Measurements from ENCODE around the gene TMEM179B.
"Not testable (repeated sequence)": the region's sequence is repeated elsewhere in the genome, so short reads cannot be mapped to it uniquely, and the experiment has no call there.

Gene TMEM179B

DNA sequence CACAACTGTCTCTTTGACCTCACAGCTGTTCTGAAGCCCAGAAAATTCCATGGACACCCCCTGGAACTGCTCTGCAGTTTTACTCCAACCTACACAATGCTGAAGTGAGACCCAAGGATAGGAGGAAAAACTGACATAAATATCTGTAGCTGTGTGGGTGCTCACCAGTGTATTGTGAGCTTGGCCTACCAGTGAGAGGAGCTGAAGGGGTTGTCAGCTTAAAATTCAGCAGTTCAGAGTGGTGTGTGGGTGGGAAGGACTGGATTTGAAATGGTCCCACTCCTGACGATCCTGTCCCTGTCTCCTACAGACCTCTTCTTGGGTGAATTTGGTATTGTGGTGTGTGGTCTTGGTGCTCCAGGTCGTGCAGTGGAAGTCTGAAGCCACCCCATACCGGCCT lies 2.4 kb downstream of the TMEM179B start:
- DNase-seq (ENCODE audit: low spot score) = no peak

DNA sequence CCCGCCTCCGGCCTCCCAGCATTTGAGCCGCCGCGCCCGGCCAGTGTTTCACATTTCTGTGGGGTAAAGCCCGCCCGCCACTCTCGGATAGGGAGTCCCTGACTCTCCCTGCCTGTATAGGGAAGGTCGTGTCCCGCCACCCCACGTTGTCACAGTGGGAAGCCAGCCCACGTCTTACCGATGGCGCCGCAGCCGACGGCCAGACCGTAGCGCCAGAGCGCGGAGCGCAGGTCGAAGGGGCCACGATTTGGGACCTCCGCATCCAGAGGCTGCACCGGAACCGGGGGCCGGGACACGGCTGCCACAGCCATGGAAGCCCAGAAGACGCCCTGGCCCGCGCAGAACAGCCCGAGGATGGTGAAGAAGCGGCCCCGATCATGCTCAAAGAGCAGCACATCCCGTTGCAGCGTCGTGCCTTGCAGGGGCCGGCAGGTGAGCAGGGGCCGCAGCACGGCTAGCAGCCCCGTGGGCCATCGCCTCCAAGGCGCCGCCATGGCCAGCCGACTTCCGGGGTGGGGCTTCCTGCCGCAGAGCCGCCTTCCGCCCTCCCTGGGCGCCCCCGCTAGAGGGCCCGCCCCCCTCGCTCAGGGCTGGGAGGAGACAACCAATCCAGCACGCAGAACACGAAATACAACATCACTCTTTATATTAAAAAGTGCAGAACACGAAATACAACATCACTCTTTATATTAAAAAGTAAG lies 4.4 kb downstream of the TMEM179B start, which contains the start of gene TMEM223:
TSS of gene TMEM223 (minus strand) at position 506 of the 701 bp plus-strand sequence. CDS start at position 494, 12 bp downstream.
- DNase-seq (ENCODE audit: low spot score) = peak; percentile 83

DNA sequence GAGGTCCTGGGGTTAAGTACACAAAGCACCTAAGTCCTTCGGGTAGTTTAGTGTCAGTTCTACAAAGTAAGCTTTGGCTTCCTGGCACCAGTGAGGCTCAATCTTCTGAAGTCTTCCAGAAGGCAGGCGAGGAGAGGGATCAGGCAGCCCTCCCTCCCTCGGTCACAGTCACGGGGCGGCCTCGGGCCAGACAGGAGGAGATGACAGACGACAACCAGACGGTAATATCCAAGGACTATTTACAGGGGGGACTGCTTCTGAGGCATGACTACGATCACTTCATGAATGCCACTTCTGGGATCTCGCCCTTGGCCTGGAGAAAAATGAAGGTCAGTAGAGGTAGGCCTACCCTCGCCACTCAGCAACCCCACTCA lies 5.0 kb downstream of the TMEM179B start:
- DNase-seq (ENCODE audit: low spot score) = no peak

DNA sequence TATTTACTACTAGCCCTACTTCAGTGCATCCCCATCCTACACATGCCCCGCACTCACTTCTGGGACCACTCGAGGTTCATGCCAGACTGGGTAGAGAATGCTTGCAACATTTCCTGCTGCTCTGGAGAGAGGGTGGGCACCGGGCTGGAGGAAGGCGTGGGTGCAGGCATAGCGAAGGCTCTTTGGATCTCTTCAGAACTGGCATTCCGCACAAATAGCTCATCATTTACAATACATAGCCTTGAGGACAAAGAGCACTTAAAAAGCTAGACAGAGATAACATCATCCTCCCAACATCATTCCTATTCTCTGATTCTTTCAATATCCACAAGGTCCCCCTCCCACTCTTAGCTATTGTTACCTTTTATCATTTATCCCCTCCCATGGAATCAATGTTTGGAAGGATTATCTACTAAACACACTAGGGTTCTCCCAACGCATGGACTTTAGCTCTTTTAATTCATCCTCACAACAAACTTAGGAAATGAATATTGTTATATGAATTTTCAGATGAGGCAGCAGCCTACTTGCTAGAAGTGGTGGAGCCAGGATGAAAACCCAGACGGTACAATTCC lies 7.1 kb downstream of the TMEM179B start:
- DNase-seq (ENCODE audit: low spot score) = no peak

DNA sequence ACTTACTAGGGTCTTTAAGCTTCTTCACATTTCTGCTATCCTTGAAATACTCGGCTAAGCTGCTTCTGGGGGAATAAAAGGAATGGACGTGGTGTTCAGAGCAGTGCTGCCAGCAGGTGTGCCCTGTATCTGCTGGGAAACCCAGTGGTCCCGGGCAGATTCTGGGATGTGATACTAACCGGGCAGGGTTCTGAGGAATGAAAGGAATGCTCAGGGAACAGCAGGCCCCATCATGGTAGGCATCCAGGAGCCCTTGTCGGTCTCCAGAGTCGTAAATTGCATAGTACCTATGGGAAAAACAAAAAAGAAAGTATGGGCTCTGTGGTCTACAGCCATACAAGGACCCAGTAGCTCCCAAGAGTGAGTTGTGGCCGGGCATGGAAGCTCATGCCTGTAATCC lies 9.1 kb downstream of the TMEM179B start:
- DNase-seq (ENCODE audit: low spot score) = no peak

DNA sequence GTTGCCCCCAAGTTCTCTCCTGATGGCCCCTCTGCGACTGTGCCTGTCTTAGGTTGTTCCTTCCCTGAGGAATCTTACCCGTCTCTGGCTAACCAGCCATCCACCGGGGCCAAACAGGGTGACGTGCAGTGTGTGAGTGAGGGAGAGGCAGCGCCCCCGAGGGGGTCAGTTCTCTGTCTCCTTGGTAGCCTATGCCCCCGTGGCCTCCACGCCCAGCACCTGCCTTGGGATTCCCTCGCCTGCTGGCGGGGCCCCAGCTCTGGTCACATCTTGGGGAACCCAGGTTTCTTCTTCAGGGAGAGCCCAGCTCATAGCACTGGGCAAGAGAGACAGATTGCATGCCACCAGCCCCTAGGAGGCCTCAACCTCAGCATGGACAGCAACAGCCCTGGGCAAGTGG lies 12.3 kb downstream of the TMEM179B start:
- no peak for DNase-seq (ENCODE audit: low spot score)

DNA sequence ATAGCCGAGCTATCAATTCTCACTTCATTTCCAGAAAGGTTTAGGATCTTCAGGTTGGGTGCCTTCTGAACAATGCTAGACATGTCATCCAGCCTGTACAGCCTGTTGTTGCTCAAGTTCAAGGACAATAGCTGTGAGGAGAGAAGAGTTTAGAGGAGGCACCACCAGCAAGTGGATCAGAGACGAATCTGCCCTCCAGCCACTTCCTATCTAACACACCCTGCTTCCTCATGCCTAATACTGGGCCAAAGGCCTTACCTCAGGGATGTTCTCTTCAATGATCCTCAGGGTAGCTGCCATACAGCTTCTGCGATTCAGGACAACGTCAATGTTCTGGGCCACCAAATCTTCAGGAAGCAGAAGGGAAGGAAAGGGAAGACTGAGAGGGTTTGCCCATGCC lies 13.9 kb downstream of the TMEM179B start:
- no peak for DNase-seq (ENCODE audit: low spot score)

DNA sequence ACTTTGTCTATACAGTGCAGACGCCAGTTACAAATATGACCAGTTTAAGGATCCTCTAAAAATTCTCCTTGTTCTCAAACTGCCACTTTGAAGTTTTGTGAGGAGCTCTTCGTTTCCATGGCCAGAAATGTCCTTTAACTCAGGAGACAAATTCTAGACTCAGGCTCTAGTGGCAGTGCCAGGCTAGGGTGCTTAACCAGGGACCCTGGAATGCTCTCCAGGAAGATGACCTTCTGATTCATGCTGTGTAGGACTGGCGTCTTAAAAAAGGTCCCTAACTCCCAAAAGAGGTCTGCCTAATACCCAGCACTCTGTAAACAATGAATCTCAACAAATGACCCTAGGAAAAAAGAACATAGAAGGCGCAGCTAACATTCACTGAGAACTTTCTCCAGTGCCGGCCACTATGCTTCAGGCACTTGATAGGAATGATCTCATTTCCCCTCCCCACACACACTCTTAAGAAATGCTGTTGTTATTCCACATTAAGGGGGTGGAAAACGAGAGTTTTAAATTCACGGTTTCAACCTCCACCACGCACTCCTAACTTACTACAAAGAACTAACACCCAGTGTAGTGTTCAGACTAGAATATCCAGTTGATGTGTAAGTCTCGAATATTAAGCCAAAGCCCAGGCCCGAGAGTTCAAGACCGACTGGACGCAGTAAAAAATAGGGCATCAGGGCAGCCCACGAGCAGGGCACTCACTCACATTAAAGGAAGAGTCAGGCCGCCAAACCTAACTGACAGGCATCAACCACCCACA lies 17.3 kb downstream of the TMEM179B start:
- DNase-seq (ENCODE audit: low spot score) = peak; percentile 30

DNA sequence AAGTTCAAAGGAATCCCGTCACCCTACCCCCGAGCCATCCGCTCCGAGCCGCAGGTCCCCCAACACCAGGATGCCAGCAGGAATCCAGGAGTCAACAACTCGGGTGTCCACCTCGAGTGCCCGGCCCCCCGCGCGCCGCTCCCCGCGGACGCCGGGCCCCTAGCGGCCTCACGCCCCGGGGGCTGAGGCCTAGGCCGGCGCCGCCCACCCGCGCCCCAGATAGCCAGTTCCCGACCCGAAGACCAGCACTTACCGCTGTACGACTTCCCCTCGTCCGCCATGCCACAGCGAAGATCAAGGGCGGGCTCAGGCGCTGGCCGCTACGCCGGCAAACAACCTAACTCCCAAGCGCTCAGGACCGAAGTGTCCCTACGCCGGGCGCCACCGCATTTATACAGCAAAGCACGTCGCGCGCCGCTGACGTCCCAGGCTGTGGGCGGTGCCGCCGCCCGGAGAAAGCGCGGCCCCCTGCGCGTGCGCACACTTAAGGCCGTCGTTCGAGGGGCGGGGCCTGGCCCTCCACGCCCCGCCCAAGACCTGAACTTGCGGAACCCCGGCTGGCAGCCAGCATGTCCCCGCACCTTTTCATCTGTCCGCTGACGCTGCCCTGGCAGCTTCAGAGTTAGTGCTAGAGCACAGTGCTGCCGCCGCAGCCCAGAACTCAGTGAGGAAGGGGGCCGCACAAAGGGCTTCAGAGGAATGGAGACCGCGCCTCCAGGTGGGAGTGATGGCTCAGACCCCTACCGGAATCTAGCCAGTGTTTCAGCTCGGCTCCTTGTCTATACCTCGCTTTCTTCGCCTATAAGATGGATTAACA lies 18.1 kb downstream of the TMEM179B start, which contains the start of gene NXF1:
TSS of gene NXF1 (minus strand) at position 365 of the 817 bp plus-strand sequence. CDS start at position 281, 84 bp downstream.
- DNase-seq (ENCODE audit: low spot score) = peak; percentile 93

DNA sequence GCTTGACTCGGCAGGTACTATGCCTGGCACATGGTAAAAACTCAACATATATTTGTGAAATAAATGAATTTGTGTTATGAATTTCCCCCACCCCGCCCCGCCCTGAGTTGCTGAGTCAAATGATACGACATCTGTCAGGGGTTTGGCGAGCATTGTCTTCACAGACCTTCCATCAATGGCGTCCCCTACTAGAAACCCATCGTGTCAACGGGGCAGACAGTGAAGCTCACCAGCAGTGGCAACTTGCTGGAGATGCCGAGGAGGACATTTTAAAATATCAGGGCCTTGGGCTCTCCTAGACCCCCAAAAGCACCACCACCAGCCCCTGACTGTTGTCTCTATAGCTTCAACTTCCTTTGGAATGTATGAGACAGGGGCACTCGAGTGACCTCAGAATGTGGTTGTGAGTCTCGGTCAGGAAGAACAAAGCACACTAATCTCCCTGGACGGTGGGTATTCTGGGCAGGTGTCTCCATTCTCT lies 18.8 kb downstream of the TMEM179B start:
- DNase-seq (ENCODE audit: low spot score) = no peak

DNA sequence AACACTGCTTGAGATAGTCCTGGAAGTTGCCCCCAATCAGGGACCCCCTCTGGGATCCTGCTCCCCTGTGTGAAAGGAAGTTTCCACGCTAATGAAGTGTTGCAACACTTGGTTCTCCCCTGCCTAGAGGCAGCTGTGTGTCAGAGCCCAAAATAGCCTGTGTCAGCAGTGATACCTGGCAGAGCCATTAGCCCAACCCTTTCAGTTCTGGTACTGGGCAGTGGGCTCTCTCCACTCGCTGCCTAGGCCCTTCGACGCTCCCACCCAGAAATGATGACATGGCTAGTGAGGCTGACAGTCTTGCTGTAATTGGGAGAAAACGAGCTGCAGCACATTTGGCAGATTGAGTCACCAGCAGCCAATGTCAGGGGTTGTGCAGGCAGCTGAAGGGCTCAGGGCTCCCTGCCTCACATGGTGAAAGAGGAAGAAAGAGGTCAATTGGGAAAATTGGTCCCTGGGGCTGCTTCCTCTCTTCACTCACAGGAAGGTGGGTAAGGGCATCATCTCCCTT lies 19.5 kb downstream of the TMEM179B start:
- DNase-seq (ENCODE audit: low spot score) = peak; percentile 39

DNA sequence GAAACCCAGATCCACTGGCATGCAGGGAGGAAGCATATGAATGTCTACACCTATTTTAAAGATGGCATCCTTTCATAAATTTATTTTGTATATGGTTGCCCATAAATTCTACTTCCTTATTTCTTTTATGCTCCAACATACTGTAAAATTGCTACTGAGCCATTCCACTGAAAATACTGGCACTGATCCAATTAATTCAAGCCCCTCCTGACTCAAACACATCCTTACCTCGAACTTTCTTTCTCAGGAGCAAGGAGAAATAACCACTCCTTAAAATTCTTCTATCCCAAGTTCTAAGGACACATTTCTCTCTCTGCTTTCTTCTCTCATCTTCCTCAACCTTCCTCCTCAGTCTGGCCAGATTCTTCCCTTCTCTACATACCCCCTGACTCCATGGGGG lies 23.5 kb downstream of the TMEM179B start:
- no peak for DNase-seq (ENCODE audit: low spot score)

DNA sequence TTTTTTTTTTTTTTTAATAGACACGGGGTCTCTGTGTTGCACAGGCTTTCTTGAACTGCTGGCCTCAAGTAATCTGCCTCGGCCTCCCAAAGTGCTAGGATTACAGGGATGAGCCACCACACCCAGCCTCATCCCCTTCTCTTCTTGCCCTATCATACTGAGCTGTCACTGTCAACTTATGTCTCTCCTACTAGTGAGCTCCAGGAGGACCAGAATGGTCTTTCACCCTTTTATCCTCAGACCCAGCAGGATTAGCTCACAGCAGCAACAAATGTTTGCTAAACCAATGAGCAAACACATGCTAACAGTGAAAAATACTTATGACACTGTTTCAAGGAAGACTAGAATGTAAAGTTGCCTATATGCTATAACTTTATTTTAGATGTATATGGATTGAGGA lies 24.5 kb downstream of the TMEM179B start:
- DNase-seq (ENCODE audit: low spot score) = no peak

DNA sequence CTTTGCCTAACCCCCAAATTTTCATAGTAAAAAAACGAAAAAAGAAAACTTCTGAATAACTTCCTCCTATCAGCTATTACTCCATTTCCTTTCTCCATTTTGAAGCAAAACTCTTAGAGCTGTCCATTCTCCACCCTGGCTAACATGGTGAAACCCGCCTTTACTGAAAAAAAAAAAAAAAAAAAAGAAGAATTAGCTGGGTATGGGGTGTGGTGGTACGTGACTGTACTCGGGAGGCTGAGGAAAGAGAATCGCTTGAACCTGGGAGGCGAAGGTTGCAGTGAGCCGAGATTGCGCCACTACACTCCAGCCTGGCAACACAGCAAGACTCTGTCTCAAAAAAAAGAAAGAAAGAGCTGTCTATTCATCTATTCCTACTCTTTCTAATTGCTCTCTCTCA lies 29.4 kb downstream of the TMEM179B start:
- no peak for DNase-seq (ENCODE audit: low spot score)

DNA sequence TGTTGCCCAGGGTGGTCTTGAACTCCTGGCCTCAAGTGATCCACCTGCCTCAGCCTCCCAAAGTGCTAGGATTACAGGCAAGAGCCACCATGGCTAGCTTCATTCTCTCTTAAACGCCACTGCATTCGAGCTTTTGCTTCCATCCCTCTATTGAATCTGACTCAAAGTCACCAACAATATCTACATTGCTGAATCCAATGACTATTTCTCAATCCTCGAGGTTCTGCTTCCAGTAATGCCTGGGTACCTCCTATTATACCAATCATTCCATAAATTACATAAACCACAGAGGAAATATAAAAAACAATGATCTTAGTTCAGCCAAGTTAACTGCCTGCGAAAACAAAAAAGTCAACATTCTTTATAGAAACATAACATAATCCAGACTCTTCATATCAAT lies 29.9 kb downstream of the TMEM179B start:
- no peak for DNase-seq (ENCODE audit: low spot score)

DNA sequence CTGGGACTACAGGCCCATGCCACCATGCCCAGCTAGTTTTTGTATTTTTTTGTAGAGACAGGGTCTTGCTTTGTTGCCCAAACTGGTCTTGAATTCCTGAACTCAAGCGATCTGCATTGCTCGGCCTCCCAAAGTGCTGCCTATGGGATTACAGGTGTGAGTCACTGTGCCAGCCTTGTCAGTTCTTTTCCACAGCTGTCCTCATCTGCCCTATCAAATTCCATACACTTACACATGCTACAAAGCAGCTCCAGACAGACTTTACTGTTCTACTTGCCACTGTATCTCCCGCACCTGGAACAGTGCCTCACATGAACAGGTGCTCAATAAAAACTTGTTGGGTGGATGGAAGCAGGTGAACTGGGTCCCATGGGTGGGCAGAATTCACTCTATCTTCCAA lies 36.5 kb downstream of the TMEM179B start:
- DNase-seq (ENCODE audit: low spot score) = no peak

DNA sequence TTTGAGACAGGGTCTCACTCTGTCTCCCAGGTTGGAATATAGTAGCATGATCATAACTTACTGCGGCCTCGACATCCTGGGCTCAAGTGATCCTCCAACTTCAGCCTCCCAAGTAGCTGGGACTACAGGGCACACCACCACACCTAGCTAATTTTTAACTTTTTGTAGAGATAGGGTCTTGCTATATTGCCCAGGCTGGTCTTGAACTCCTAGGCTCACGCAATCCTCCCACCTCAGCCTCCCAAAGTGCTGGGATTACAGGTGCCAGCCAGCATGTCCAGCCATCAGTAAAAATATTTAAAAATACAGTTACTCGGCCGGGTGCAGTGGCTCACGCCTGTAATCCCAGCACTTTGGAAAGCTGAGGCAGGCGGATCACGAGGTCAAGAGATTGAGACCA lies 40.9 kb downstream of the TMEM179B start:
- not testable (repeated sequence) for DNase-seq (ENCODE audit: low spot score)

DNA sequence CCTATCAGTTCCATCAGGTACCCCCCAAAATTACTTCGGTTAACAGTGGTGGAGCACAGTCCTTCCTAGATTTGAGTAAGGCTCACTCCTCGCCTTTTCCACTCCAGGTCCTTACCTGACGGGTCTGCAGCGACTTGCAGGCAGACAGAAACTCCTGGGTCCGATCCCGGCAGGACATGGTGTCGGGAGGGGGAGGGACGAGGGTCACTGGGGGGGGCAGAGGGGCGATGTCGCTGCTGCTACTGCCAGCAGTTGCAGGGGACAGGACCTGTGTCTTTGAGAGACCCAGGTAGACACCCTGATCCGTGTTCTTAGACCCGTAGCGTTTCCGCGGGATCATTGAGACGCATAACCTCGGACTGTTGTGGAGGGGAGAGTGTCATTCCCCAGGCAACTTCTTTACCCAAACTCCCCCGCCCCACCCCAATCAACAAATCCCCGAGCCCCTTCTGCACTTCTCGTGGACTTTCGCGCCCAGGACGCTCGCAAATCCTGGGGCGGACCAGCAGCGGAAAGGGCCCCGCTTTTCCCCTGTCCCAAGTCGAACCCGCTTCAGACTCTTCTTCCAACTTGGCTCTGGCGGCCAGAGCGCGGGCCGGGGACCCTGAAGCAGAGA lies 43.8 kb downstream of the TMEM179B start:
- no peak for DNase-seq (ENCODE audit: low spot score)

DNA sequence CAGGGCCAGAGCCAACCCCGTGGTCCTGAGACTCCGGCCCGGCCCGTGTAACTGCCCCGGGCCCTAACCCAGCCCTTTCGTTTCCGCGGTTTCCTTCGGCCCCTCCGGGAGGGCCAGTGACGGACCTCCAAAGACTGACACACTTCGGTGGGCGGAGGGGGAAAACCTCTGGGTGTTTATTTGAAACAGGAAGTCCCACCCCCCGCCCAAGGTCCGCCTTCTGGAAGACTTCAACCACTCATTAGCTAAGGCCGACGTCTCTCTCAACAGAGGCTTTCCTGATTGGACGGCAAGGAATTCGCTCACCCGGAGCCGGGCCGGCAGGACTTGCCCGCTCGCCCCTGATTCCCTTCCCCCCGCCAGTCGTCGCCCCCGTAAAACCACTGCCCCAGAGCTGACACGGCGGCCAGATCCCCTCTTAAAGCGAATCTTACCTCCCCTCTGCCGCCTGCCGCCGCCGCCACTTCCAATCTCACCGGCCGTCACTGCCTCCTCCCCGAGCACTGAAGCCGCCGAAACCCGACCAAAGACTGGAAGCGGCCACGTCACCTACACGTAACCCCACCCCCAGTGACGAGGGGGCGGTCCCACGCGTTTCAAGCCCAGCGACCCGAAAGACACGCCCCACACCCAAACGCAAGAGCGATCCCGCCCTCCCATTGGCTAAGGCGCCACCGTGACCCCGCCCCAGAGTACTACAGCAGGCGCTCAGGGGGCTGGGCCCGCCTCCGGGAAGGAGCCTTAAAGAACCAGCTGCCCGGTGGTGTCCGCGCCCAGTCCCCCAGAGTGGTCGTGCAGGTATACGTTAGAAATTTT lies 44.5 kb downstream of the TMEM179B start, which contains the start of gene STX5:
TSS of gene STX5 (minus strand) at position 532 of the 816 bp plus-strand sequence. CDS start 808 bp downstream, outside the sequence.
- peak; percentile 99 for DNase-seq (ENCODE audit: low spot score)

Measured in pons (tissue), 1 donor.